Smooth muscle cell (in vitro differentiated cells): ENCODE results near the gene CAMK1. TPM values are rescaled to one million over a fixed set of nuclear protein-coding genes. Genes with fewer than 3 reads are reported as not detected.

Experiments
- DNase-seq: peaks from one replicate; lab custom pipeline; 2025; ENCODE audit not compliant: unreplicated experiment; lab: John Stamatoyannopoulos, UW
- H2AFZ ChIP-seq: fragments of 200-600 bp; sonication (generic); 2 replicates; pipeline ENCODE4 v1.6.0; 2016; ENCODE audit warnings: antibody characterized with exemption, low read depth, mild to moderate bottlenecking
- H3F3A ChIP-seq: fragments of 200-600 bp; sonication (generic); 2 replicates; pipeline ENCODE4 v1.6.0; 2017; ENCODE audit warnings: antibody characterized with exemption, low read depth
- H3K27ac ChIP-seq: fragments of 200-600 bp; sonication (generic); 2 replicates; pipeline ENCODE4 v1.5.1; 2016; ENCODE audit warnings: low read depth, mild to moderate bottlenecking
- H3K27me3 ChIP-seq: fragments of 200-600 bp; sonication (generic); 2 replicates; pipeline ENCODE4 v1.6.1; 2016; ENCODE audit warnings: low read depth, mild to moderate bottlenecking
- H3K36me3 ChIP-seq: fragments of 200-600 bp; sonication (generic); 2 replicates; pipeline ENCODE4 v1.5.1; 2016; ENCODE audit warnings: low read depth
- H3K4me1 ChIP-seq: fragments of 200-600 bp; sonication (generic); 2 replicates; pipeline ENCODE4 v1.5.1; 2016; ENCODE audit warnings: low read depth
- H3K4me2 ChIP-seq: fragments of 200-600 bp; sonication (generic); 2 replicates; pipeline ENCODE4 v1.6.0; 2016; ENCODE audit warnings: mild to moderate bottlenecking
- H3K4me3 ChIP-seq: fragments of 200-600 bp; sonication (generic); 2 replicates; pipeline ENCODE4 v1.5.1; 2016; ENCODE audit warnings: mild to moderate bottlenecking
- H3K79me2 ChIP-seq: fragments of 200-600 bp; sonication (generic); 2 replicates; pipeline ENCODE4 v1.6.0; 2016; ENCODE audit warnings: low read depth, mild to moderate bottlenecking
- H3K9ac ChIP-seq: fragments of 200-600 bp; sonication (generic); 2 replicates; pipeline ENCODE4 v1.6.0; 2016; ENCODE audit warnings: low read depth
- H3K9me3 ChIP-seq: fragments of 200-600 bp; sonication (generic); replicated peaks from 2 replicates; pipeline ENCODE4 v1.5.1; 2016; ENCODE audit warnings: low read depth
- H4K20me1 ChIP-seq: fragments of 200-600 bp; sonication (generic); 2 replicates; pipeline ENCODE4 v1.6.0; 2016; ENCODE audit warnings: low read depth
- CTCF ChIP-seq: fragments of 200-600 bp; sonication (generic); IDR thresholded peaks from 2 replicates; pipeline ENCODE4 v1.5.1; 2017; ENCODE audit warnings: borderline replicate concordance, mild to moderate bottlenecking, antibody characterized with exemption; ENCODE audit not compliant: insufficient read depth, poor library complexity, severe bottlenecking
- WGBS: methylation state at CpG from one replicate; pipeline ENCODE4 v1.1.7; 2016; ENCODE audit warnings: low lambda C conversion rate; 5-methylcytosine and 5-hydroxymethylcytosine counted together
- polyA plus RNA-seq: library from polyadenylated mRNA; unstranded; fragments of >200 nt; fragmentation: Nextera tagmentation; extraction: Ambion mirVana; gene quantifications from 2 replicates; pipeline ENCODE4 v1.2.1, GENCODE V29; 2016
- total RNA-seq: library from RNA; depleted of rRNA; stranded (reverse); fragments of >200 nt; gene quantifications from 2 replicates; pipeline ENCODE4 v1.2.3, GENCODE V29; 2014

Gene CAMK1
- total and polyA plus RNA-seq, 2 experiments from 2014 or later, result 6.3 to 6.4 TPM

GRCh38 chr3:9731206-9732079 is 38.3 kb downstream of the CAMK1 start, which contains the start of gene BRPF1:
Gene BRPF1, plus strand, starts transcription at chr3:9731735. Its CDS starts 2,406 bp downstream, at chr3:9734141.
- no peak for TF ChIP-seq CTCF
- Histone ChIP-seq H3K27me3 (no peaks in the 10 kb centered on the region), H3K9ac (peak within 1 kb of the TSS; percentile 100), H3K9me3 (no peaks in the 10 kb centered on the region), H3K4me1 (peaks cover 15% of the 10 kb centered on the region), H3F3A (no peaks in the 10 kb centered on the region), H4K20me1 (peaks cover 21% of the 10 kb centered on the region), H3K79me2 (peaks cover 40% of the 10 kb centered on the region), H3K4me3 (peak within 1 kb of the TSS; percentile 89), H3K36me3 (peaks cover 3% of the 10 kb centered on the region), H2AFZ (peak within 1 kb of the TSS; percentile 96), H3K27ac (peak within 1 kb of the TSS; percentile 99), H3K4me2 (peak within 1 kb of the TSS; percentile 95)
- WGBS, result under 1% methylated on average over 57 of the region's 88 CpGs
- DNase-seq, result peak; percentile 98

GRCh38 chr3:9730657-9731205 is 39.0 kb downstream of the CAMK1 start:
- Histone ChIP-seq H3K4me1 (peaks cover 15% of the 10 kb centered on the region), H3K79me2 (peaks cover 39% of the 10 kb centered on the region), H3K27ac (peak overlapping the region; percentile 99), H3K27me3 (no peaks in the 10 kb centered on the region), H3F3A (no peaks in the 10 kb centered on the region), H3K4me3 (peak overlapping the region; percentile 89), H3K4me2 (peak overlapping the region; percentile 86), H2AFZ (peak overlapping the region; percentile 93), H3K9me3 (no peaks in the 10 kb centered on the region), H3K9ac (peak overlapping the region; percentile 30), H3K36me3 (peaks cover 3% of the 10 kb centered on the region), H4K20me1 (peaks cover 21% of the 10 kb centered on the region)
- no peak for TF ChIP-seq CTCF
- DNase-seq, result no peak
- 2% methylated on average over 16 of the region's 17 CpGs for WGBS

- H2AFZ ChIP-seq, result no peak overlapping the region
- no peak overlapping the region for H3K9ac ChIP-seq
- no peaks in the 10 kb centered on the region for H3K27me3 ChIP-seq
- H3K4me1 ChIP-seq, result peaks cover 15% of the 10 kb centered on the region
- peaks cover 21% of the 10 kb centered on the region for H4K20me1 ChIP-seq
- H3F3A ChIP-seq, result no peaks in the 10 kb centered on the region
- TF ChIP-seq CTCF, result no peak
- no peak for DNase-seq
- H3K9me3 ChIP-seq, result no peaks in the 10 kb centered on the region
- no peak overlapping the region for H3K27ac ChIP-seq
- H3K79me2 ChIP-seq, result peaks cover 27% of the 10 kb centered on the region
- H3K36me3 ChIP-seq, result no peaks in the 10 kb centered on the region
- 90% methylated on average over 8 of the region's 10 CpGs for WGBS
- no peak overlapping the region for H3K4me3 ChIP-seq
- no peak overlapping the region for H3K4me2 ChIP-seq
Observed at GRCh38 chr3:9729419-9729818, 40.3 kb downstream of the CAMK1 start.
